BLaER1 (cell line): Measurements from ENCODE around the gene ENTPD1.

Experiments
- H3K27ac ChIP-seq: shearing (Covaris generic); formaldehyde crosslinking; 2 replicates; pipeline ENCODE4 v1.8.1; 2022
- H3K27me3 ChIP-seq: shearing (Covaris generic); formaldehyde crosslinking; 2 replicates; pipeline ENCODE4 v1.8.1; 2022
- H3K36me3 ChIP-seq: shearing (Covaris generic); formaldehyde crosslinking; 2 replicates; pipeline ENCODE4 v1.8.1; 2022
- H3K4me1 ChIP-seq: shearing (Covaris generic); formaldehyde crosslinking; 2 replicates; pipeline ENCODE4 v1.8.1; 2022
- H3K4me2 ChIP-seq: shearing (Covaris generic); formaldehyde crosslinking; 2 replicates; pipeline ENCODE4 v1.8.1; 2022
- H3K4me3 ChIP-seq: shearing (Covaris generic); formaldehyde crosslinking; 2 replicates; pipeline ENCODE4 v1.8.1; 2022
- H3K9ac ChIP-seq: shearing (Covaris generic); formaldehyde crosslinking; 2 replicates; pipeline ENCODE4 v1.8.1; 2022
- H3K9me3 ChIP-seq: shearing (Covaris generic); formaldehyde crosslinking; 2 replicates; pipeline ENCODE4 v1.8.1; 2022
- H4K20me1 ChIP-seq: shearing (Covaris generic); formaldehyde crosslinking; 2 replicates; pipeline ENCODE4 v1.8.1; 2022
- Cebpa-rat ChIP-seq: shearing (Covaris generic); IDR thresholded peaks from 2 replicates; pipeline ENCODE4 v1.8.1; 2022

Gene ENTPD1

GRCh38 chr10:95810198-95810976 lies 54.4 kb downstream of the ENTPD1 start:
- Histone ChIP-seq H3K9me3 (peaks cover 23% of the 10 kb centered on the region), H3K27ac (no peak overlapping the region), H3K4me3 (no peak overlapping the region), H4K20me1 (no peaks in the 10 kb centered on the region), H3K9ac (no peak overlapping the region), H3K36me3 (no peaks in the 10 kb centered on the region), H3K4me2 (no peak overlapping the region), H3K27me3 (no peaks in the 10 kb centered on the region), H3K4me1 (no peaks in the 10 kb centered on the region)
- no peak for TF ChIP-seq Cebpa-rat

GRCh38 chr10:95813054-95813685 lies 57.2 kb downstream of the ENTPD1 start:
- Histone ChIP-seq H3K27ac (no peak overlapping the region), H3K9ac (no peak overlapping the region), H3K36me3 (no peaks in the 10 kb centered on the region), H3K4me1 (no peaks in the 10 kb centered on the region), H4K20me1 (no peaks in the 10 kb centered on the region), H3K9me3 (peaks cover 23% of the 10 kb centered on the region), H3K4me3 (no peak overlapping the region), H3K27me3 (no peaks in the 10 kb centered on the region), H3K4me2 (no peak overlapping the region)
- no peak for TF ChIP-seq Cebpa-rat

- H3K27me3 ChIP-seq = no peaks in the 10 kb centered on the region
- no peaks in the 10 kb centered on the region for H3K36me3 ChIP-seq
- TF ChIP-seq Cebpa-rat = no peak
- no peak overlapping the region for H3K9ac ChIP-seq
- H3K4me3 ChIP-seq = no peak overlapping the region
- H3K4me2 ChIP-seq = no peak overlapping the region
- H3K4me1 ChIP-seq = no peaks in the 10 kb centered on the region
- no peaks in the 10 kb centered on the region for H4K20me1 ChIP-seq
- H3K9me3 ChIP-seq = peaks cover 22% of the 10 kb centered on the region
- H3K27ac ChIP-seq = no peak overlapping the region
Observed at GRCh38 chr10:95814011-95814727, 58.2 kb downstream of the ENTPD1 start.

- no peak for TF ChIP-seq Cebpa-rat
- H3K36me3 ChIP-seq = no peaks in the 10 kb centered on the region
- H3K4me3 ChIP-seq = no peak overlapping the region
- no peaks in the 10 kb centered on the region for H4K20me1 ChIP-seq
- no peak overlapping the region for H3K27ac ChIP-seq
- H3K4me2 ChIP-seq = no peak overlapping the region
- H3K9ac ChIP-seq = no peak overlapping the region
- no peaks in the 10 kb centered on the region for H3K4me1 ChIP-seq
- H3K27me3 ChIP-seq = no peaks in the 10 kb centered on the region
- H3K9me3 ChIP-seq = peaks cover 13% of the 10 kb centered on the region
Observed at GRCh38 chr10:95815133-95815532, 59.2 kb downstream of the ENTPD1 start.

GRCh38 chr10:95815701-95816240 lies 59.8 kb downstream of the ENTPD1 start:
- Histone ChIP-seq H3K9me3 (peaks cover 6% of the 10 kb centered on the region), H3K4me2 (no peak overlapping the region), H3K9ac (no peak overlapping the region), H3K27ac (no peak overlapping the region), H3K36me3 (no peaks in the 10 kb centered on the region), H3K27me3 (no peaks in the 10 kb centered on the region), H4K20me1 (no peaks in the 10 kb centered on the region), H3K4me3 (no peak overlapping the region), H3K4me1 (no peaks in the 10 kb centered on the region)
- TF ChIP-seq Cebpa-rat = no peak

- H3K36me3 ChIP-seq = no peaks in the 10 kb centered on the region
- no peak for TF ChIP-seq Cebpa-rat
- no peak overlapping the region for H3K27ac ChIP-seq
- no peak overlapping the region for H3K9ac ChIP-seq
- H3K4me1 ChIP-seq = no peaks in the 10 kb centered on the region
- H3K4me3 ChIP-seq = no peak overlapping the region
- H3K9me3 ChIP-seq = no peaks in the 10 kb centered on the region; the same call in 1 of the 2 replicates
- H3K4me2 ChIP-seq = no peak overlapping the region
- H4K20me1 ChIP-seq = no peaks in the 10 kb centered on the region
- H3K27me3 ChIP-seq = no peaks in the 10 kb centered on the region
Observed at GRCh38 chr10:95818010-95818409, 62.0 kb downstream of the ENTPD1 start.

GRCh38 chr10:95818668-95819067 lies 62.7 kb downstream of the ENTPD1 start:
- H3K27ac ChIP-seq = no peak overlapping the region
- no peaks in the 10 kb centered on the region for H3K36me3 ChIP-seq
- TF ChIP-seq Cebpa-rat = no peak

GRCh38 chr10:95819620-95820329 lies 63.8 kb downstream of the ENTPD1 start:
- no peak for TF ChIP-seq Cebpa-rat
- H3K4me1 ChIP-seq = no peaks in the 10 kb centered on the region
- H3K4me2 ChIP-seq = no peak overlapping the region
- H3K36me3 ChIP-seq = no peaks in the 10 kb centered on the region
- no peak overlapping the region for H3K9ac ChIP-seq
- no peaks in the 10 kb centered on the region for H4K20me1 ChIP-seq
- no peak overlapping the region for H3K4me3 ChIP-seq
- H3K9me3 ChIP-seq = no peaks in the 10 kb centered on the region; the same call in 1 of the 2 replicates
- H3K27ac ChIP-seq = no peak overlapping the region
- H3K27me3 ChIP-seq = no peaks in the 10 kb centered on the region

More at GRCh38 chr10:95818668-95819067, 62.7 kb downstream of the ENTPD1 start:
- no peaks in the 10 kb centered on the region for H4K20me1 ChIP-seq
- no peaks in the 10 kb centered on the region for H3K4me1 ChIP-seq
- no peak overlapping the region for H3K4me3 ChIP-seq
- no peaks in the 10 kb centered on the region; the same call in 1 of the 2 replicates for H3K9me3 ChIP-seq
- no peak overlapping the region for H3K9ac ChIP-seq
- H3K27me3 ChIP-seq = no peaks in the 10 kb centered on the region
- no peak overlapping the region for H3K4me2 ChIP-seq

- no peaks in the 10 kb centered on the region for H4K20me1 ChIP-seq
- H3K27ac ChIP-seq = no peak overlapping the region
- no peak overlapping the region for H3K9ac ChIP-seq
- no peaks in the 10 kb centered on the region; the same call in 1 of the 2 replicates for H3K9me3 ChIP-seq
- no peak overlapping the region for H3K4me3 ChIP-seq
- no peaks in the 10 kb centered on the region for H3K36me3 ChIP-seq
- H3K27me3 ChIP-seq = no peaks in the 10 kb centered on the region
- no peak overlapping the region for H3K4me2 ChIP-seq
- no peak for TF ChIP-seq Cebpa-rat
- no peaks in the 10 kb centered on the region for H3K4me1 ChIP-seq
Observed at GRCh38 chr10:95820363-95820762, 64.4 kb downstream of the ENTPD1 start.
